GM21825 (cell line): ENCODE measurements around the gene GSG1.

Experiments
- ATAC-seq: cut with Tn5 transposase; IDR thresholded peaks from one replicate; pipeline ENCODE4 v1.9.1; 2021; ENCODE audit warnings: mild to moderate bottlenecking, moderate library complexity; ENCODE audit not compliant: unreplicated experiment

GSG1 gene

DNA sequence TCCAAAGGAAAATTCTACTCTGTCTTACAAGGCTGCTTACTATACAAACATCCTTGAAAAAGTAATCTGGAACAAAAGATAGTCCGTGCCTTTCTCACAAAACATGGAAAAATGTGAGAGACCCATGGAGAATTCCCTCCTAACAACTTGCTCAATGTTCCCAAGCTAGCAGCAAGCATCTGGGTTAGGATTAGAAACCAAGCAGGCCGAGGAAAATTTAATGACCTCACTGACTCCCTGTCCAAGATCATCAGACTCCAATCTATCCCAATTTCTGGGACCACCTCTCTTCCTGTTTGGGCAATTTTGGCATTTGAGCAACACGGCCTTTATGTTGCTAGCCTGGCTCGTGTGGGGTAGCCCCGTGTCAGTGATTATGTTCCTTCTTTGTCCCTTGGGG lies 18.1 kb upstream of the GSG1 start:
- no peak for ATAC-seq

- no peak for ATAC-seq
These were observed 16.9 kb upstream of the GSG1 start for GRCh38 chr12:13120413-13120812.

DNA sequence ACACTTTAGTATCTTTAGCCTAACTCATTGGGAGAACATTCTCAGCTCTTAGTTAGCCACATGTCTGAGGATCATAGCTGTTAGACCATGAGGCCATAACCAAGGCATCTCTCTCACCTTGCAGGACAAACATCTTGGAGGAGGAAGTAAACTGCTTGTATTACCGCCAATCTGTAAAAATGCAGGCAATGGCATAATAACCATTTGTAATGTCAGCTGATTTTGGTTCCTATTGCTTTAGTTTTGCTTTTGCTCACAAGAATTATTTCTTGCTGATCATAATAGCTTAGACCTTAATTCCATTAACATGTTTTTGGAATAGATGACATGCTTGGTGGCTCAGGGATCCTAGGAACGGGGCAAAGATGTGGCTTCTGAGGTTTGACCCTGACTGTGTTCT lies 16.4 kb upstream of the GSG1 start:
- no peak for ATAC-seq

DNA sequence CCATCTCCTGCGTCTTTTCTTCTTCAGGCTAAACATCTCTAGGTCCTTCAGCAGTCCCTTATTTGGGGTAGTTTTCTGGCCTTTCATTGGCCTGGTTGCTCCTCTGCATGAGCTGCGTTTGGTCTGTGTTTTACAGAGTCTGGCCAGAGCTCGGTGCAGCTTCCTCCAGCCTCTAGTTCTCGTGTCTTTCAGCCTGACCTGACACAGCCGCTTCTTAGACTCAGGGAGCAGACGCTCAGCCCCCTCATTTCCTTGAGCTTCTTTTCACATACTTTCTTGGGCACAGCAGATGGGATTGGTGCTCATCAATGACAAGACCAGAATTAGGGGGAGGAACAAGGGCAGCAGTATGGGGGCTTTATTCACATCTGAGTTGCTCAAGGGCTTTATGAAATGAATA lies 13.6 kb upstream of the GSG1 start:
- no peak for ATAC-seq

- no peak for ATAC-seq
These were observed 12.8 kb upstream of the GSG1 start for GRCh38 chr12:13116259-13116658.

DNA sequence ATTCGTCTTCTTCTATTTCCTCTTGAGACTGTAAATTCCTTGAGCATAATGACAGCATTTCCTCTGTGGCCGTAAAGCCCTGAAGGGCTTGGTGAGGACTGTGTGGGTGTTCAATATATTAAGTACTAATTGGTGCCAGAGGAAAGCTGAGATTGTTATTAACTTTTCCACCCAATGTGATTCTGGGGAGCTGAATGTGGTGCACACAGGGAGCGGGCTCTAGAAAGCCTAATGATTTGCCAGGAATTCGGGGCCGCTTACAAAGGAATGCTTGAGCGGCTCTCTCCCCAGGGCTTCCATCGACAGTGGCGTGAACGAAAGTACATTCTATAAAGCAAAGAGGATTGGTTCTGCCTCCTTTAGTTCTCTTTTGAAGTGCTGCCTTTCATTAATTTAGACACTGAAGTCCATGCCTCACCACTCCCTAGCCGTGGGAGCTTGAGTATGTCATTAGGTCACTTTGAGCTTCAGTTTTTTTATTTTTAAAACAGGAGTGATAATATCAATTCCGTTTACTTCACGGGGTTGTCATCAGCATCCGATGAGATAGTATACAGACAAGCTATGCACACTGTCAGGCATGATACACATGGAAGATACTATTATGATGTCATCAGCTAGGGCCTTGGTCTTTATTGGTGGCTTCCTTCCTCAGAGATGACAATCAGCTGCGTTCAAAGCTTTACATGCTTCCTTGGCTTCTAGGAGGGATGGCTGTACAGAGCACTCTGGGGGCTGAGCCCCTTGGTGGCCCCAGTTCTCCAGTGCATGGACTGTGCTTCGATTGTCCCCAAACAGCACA lies 11.0 kb upstream of the GSG1 start:
- no peak for ATAC-seq

DNA sequence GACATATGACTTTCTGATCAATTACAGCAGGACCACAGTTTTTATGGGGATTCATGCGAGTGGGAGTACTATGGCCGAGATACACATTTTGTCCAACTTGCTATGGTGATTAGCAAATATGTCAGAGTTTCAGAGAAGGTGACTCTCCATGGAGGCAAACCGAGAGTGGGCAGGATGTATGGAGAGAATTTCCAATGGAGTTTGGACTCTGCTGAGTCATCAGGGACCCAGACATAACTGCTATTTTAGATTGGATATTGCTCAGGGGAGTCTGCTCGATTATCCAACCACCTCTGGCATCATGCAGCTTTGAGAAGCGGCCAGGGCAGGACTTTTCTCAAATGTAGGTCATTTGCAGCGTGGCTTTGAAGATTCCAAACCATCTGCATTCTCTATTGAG lies 9.5 kb upstream of the GSG1 start:
- no peak for ATAC-seq

DNA sequence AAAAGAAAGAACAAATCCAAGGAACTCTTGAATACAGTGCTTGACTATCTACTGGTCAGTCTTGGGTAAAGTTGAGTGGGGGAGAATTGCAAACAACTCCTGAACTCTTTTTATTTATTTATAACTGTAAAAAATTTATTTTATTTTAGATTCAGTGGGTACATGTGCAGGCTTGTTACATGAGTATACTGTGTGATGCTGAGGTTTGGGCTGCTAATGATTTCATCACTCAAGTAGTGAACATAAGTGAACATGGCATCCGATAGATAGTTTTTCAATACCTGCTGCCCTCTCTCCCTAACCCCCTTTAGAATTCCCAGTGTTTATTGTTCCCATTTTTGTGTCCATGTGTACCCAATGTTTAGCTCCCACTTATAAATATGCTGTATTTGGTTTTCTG lies 3.2 kb upstream of the GSG1 start:
- no peak for ATAC-seq

- ATAC-seq = no peak
These were observed 2.3 kb upstream of the GSG1 start for GRCh38 chr12:13105781-13106180.

- no peak for ATAC-seq
These were observed 942 bp upstream of the GSG1 start for GRCh38 chr12:13104409-13104808.

DNA sequence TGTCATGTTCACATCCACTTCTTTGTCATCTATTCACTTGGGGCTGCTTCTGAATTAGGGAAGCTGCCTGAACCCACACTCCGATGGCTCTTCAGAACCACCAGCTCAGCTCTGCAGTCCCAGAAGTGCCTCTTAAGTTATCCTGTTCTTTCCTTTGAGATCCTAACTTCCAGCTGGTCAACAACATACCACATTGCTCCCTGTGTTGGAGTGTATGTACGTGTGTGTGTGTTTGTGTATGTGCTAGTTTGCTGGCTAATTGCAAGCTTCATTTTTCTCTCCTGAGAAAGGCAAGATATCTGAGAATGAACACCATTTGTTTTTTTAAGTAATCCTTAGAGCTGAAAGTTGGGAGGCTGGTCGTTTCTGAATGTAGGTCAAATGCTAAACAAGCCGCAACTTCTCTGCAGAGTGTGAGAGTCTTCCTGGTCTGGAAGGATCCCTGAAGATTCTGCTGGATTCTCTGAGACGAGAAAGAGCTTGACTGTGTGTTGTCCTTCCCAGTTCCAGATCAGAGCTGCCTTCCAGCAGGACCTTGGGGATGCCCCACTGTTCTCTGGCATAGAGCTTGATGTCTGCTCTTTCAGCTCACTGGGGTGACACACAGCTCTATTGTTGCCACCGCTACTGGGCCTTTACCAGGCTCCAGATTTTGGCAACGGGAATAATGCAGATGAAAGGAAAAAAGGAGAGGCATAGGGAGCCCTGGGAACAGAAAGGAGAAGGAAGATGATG lies 839 bp downstream of the GSG1 start:
- ATAC-seq = no peak

GRCh38 chr12:13101821-13102375 lies 1.6 kb downstream of the GSG1 start:
- no peak for ATAC-seq

DNA sequence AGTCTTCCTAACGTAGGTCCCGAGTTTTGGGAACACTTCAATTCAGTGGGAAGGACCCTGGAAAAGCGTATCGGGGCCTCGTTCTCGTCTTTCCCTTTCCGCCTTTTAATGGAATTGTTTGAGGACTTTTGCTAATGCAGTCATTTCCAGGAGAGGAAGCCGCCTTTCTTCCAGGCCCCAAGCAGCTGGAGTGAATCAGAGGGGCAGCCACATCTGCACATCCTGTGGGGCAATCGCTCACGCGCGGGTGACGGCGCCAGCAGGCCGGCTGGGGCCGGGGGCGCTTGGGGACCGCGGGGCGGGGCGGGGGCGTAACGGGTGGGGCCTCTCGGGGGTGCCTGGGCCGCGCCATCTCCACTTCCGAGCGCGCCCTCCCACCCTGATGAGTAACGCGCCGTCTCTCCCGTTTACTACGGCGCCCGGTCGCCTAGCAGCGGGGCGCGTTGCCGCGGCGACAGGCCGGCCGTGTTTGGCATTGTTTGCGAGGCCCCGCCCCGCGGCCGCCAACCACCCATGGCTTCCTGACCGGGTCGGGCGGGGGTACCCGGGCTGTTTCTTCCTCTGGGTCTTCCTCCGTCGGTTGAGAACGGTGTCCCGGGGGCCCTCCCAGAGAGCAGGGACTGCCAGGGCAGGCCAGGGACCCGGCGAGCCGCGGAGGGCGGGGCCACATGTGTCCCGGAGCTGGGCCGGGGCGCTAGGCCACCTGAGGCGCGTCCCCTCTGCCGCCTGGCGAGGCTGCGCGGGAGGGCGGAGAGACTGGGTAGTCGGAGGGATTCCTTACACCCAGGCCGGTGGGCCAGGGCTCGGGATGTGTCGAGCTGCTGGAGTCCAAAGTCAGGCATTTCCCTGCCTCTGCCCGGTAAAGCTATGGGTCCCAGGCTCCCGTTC lies 2.3 kb downstream of the GSG1 start:
- peak; percentile 84 for ATAC-seq

GRCh38 chr12:13100605-13100881 lies 2.9 kb downstream of the GSG1 start:
- no peak for ATAC-seq

- no peak for ATAC-seq
These were observed 3.4 kb downstream of the GSG1 start for GRCh38 chr12:13099844-13100604.

- ATAC-seq = no peak
These were observed 4.2 kb downstream of the GSG1 start for GRCh38 chr12:13099066-13099843.

- no peak for ATAC-seq
These were observed 5.9 kb downstream of the GSG1 start for GRCh38 chr12:13097491-13098011.

DNA sequence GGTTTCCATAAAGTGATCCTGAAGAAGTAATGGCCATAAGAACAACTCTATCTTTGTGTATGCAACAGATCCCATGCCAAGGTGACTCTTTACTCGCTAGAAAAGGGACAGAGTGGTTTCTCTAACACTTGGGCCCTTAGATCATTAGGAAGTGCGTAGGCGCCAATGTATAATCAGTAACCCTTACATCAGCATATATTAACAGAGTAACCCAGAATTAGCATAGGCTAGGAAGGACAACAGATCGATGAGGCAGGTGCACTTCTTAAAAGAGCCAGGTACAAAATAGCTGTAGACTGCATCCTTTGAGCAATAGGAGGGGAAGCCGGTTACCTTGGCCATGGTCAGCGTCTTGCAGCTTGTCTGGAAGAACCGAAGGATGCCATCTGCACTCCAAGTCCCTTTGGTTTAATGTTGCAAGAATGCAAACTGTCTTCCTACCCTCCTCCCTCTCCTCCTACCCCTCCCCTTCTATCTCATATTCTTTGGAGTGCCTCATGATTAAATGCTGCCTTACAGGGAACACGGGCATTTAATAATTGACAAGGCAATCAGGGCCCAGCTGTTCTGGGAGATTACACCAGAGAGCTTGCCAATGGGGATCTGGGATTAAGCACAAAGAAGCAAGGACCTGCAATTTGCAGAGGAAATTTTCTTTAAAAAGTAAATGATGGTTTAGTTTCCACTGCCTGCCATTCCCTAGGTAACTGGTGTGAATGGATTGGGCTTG lies 8.0 kb downstream of the GSG1 start:
- ATAC-seq = no peak

- no peak for ATAC-seq
These were observed 9.1 kb downstream of the GSG1 start for GRCh38 chr12:13094367-13094766.
